Measurements from ENCODE around the gene CEP44.
"Not testable (repeated sequence)": the region's sequence is repeated elsewhere in the genome, so short reads cannot be mapped to it uniquely, and the experiment has no call there.

The CEP44 gene, protein sequence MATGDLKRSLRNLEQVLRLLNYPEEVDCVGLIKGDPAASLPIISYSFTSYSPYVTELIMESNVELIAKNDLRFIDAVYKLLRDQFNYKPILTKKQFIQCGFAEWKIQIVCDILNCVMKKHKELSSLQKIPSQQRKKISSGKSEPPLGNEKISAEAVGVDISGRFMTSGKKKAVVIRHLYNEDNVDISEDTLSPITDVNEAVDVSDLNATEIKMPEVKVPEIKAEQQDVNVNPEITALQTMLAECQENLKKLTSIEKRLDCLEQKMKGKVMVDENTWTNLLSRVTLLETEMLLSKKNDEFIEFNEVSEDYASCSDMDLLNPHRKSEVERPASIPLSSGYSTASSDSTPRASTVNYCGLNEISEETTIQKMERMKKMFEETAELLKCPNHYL

DNA sequence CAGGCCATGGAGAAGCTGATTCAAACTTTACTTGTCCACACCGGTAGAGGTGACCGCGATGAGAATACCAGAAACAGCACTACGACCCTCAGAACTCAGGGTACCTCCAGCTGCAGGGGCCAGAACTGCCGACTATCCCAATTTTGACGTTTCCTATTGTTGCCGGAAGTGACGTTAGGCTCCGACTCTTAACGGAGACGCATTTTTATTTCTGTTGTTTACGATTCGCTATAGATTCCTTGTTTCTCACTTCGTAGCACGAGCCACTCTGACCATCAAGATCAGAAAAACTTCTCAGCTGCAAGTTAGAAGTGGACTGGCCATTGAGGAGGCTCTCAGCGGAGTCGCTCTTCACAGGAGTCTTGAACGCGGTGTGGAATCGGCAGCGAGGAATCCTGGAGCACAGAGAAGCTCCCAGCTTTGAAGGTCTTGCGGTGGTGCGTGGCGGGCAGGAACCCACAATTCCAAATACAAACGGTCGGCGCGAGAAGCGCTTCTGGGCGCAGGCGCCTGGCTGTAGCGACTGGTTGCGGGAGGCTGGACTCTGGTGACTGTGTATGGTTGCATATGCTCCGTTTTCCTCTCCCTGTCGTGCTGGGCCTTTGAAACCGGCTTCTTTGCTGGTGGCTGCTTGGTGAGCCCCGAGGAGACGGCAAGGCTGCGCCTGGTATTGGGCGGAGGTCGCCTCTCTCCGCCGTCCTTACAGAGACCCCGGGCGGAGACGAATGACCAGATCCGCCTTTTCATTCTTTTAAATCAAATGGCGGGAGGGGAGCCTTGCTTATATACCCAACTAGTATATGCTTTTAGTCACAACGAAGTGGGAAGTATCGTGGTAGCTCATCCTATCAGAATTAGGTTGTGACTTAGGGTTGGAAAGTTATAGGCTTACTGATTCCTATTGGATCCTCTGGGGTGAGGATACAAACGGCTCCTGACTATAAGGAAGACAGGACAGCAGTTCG lies at the start of gene CEP44, which contains the start of gene FBXO8:
TSS of gene CEP44 (plus strand) at position 405 of the 965 bp plus-strand sequence. CDS start 15,211 bp downstream, outside the sequence.
TSS of gene FBXO8 (minus strand) at position 161 of the 965 bp plus-strand sequence. CDS start 20,575 bp downstream, outside the sequence.
- peak; percentile 71 for DNase-seq (ENCODE audit: low spot score)

DNA sequence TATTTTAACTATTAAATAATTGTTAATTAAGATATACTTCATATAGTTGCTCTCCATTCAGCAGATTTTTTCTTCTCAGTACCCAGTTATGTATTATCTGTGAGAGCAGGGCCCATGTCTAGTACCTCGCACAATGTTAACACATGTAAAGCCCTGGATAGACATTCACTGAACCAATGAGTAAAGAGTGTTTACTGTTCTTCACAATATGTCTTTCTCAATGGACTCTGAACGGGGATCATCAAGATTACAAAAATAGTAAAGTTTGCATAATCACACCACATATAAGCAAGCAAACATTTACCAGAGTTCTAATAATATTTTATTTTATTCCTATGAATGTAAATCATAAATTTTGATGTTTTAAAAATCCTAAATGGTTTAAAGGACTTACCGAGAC lies 47.4 kb upstream of the CEP44 start:
- no peak for DNase-seq (ENCODE audit: low spot score)

DNA sequence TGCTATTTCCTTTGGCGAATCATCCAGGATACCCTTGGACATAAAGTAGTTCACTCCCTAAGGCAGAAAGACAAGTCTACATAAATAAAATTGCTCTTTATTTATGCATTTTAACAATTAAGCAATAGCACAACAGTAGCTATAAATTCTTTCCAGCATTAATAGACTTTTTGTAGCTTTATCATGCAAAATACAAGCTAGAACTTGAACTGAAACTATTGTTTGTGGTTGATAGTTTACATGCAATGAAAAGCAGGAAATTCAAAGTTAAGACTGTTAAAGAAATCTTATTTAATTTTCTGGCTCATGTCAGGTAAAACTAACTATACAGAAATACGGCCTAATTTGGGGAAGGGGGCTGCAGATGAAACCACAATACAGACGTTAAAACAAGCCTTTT lies 42.5 kb upstream of the CEP44 start:
- no peak for DNase-seq (ENCODE audit: low spot score)

DNA sequence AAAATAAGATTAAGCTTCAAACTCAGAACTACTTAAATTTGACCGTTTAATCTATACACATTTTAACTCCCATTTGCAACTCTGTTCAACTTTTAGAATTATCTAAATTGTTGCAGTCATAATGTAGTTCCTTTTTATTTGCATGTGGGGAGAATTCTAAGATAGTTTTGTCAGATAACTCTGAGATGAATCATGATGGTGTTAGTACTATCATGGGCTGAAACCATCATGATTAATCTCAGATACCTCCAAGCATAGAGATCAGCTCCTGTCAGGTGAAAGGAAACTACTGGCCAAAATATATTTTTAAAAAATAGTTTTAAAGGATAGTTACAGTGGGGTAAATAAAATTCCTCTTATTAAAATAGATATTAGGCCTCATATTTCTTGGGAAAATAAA lies 39.3 kb upstream of the CEP44 start:
- DNase-seq (ENCODE audit: low spot score) = no peak

- DNase-seq (ENCODE audit: low spot score) = no peak
Observed at GRCh38 chr4:174245714-174246113, 38.0 kb upstream of the CEP44 start.

DNA sequence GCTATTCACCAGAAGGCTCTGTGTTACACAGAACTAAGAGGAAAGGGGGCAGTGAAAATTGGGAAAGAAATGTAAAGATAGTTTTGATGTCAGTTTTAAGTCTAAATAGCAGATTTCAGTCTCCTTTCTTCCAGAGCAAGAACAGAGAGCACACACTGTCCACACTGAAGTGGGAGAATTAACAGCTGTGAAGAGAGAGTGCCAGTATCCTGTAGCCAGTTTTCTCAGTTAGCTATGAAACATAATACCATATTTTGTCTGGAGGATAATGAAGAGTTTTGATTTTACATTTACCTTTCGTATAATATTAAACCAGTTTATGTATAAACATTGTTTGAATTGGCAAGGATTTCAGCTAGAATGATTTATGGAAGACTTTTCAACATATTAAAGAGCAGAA lies 35.3 kb upstream of the CEP44 start:
- DNase-seq (ENCODE audit: low spot score) = no peak

DNA sequence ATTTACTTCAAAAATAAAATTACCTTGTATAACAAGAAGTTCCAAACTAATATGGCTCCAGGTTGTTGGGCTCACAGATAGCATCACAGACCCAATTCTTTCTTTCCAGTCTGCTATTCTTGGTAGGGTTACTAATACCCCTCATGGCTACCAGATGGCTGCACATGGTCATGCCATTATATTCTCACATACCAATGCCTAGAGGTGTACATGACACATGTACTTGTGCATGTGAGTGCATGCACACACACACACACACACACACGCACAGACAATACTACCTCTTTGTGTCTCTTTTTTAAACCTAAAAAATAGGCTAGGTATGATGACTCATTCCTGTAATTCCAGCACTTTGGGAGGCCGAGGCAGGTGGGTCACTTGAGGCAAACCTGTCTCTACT lies 31.3 kb upstream of the CEP44 start:
- DNase-seq (ENCODE audit: low spot score) = no peak

- no peak for DNase-seq (ENCODE audit: low spot score)
Observed at GRCh38 chr4:174254613-174255012, 29.1 kb upstream of the CEP44 start.

DNA sequence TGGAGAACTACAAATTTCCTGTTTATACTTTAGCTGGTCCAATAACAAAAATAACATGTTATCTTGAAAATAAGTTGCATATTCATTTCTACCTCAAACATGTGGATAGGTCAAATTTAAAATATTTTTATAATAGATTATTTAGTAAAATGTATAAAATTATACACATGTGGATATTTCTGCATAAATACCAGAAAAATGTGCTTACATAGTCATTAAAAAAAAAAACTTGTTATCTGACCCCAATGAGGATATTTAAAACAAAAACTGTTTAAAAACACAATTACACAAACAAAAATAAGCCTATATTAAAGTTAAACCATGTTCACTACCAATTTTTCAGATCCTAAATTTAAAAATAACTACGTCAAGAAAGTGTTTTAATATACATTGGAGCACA lies 28.3 kb upstream of the CEP44 start:
- DNase-seq (ENCODE audit: low spot score) = no peak

GRCh38 chr4:174255786-174256185 lies 27.9 kb upstream of the CEP44 start:
- no peak for DNase-seq (ENCODE audit: low spot score)

DNA sequence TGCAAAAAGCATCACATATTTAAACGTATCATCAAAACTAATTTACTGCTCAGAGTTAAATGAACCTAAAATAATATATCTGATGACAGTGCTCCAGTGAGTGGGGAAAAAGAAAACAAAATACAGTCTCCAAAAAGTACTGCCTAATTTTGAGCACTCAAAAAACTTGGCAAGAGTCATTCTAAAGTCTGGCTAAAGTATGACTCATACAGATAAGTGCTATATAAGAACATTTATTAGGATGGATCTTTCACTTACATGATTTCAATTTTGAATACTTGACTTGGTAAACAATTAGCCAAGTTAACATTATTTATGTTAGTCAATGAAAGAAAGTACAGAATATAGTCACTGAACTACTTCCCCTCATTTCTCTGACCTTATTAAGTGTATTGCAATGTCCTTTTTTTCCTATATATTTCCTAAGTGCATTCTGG lies 27.4 kb upstream of the CEP44 start:
- DNase-seq (ENCODE audit: low spot score) = no peak

DNA sequence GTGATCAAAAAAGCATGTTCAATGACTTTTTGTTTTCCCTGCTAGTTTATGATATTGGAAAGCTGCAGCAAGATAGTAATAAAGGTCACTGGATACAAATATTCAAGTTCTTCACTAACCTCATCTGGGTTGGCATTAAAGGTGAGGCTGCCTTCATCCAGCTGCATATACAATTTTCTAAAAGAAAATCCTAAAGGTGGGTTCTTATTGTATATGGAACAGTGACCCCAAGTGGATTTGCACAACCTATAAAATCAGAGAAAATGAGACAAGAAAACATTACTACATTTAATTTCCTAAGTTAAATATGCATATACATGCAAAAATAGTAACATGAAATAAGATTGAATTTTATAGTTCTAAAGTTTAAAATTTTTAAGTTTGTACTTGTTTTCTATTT lies 24.1 kb upstream of the CEP44 start:
- no peak for DNase-seq (ENCODE audit: low spot score)

GRCh38 chr4:174260099-174260498 lies 23.6 kb upstream of the CEP44 start:
- DNase-seq (ENCODE audit: low spot score) = no peak

GRCh38 chr4:174261432-174261831 lies 22.3 kb upstream of the CEP44 start:
- DNase-seq (ENCODE audit: low spot score) = not testable (repeated sequence)

GRCh38 chr4:174262624-174263444 lies 20.9 kb upstream of the CEP44 start:
- no peak for DNase-seq (ENCODE audit: low spot score)

- DNase-seq (ENCODE audit: low spot score) = no peak
Observed at GRCh38 chr4:174263445-174263736, 20.3 kb upstream of the CEP44 start.

GRCh38 chr4:174265916-174266315 lies 17.8 kb upstream of the CEP44 start:
- no peak for DNase-seq (ENCODE audit: low spot score)

- no peak for DNase-seq (ENCODE audit: low spot score)
Observed at GRCh38 chr4:174266416-174266815, 17.3 kb upstream of the CEP44 start.

DNA sequence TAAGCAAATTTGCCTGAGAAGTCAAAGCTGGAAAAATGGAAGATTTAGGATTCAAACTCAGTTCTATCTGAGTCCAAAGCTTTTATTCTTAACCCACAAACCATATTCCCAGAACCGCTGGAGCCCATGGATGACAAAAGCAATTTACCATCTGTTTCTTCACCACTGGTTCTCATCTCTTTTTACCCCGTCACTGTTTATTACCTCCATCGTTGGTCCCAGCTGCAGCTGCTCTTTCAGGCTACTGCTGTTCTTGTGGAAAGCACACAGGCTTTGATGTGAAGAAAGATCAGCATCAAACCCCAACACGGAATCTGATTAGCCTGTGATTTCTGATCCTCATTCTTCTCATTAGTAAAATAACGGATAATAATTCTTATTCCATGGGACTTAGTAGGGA lies 9.8 kb upstream of the CEP44 start:
- DNase-seq (ENCODE audit: low spot score) = no peak

DNA sequence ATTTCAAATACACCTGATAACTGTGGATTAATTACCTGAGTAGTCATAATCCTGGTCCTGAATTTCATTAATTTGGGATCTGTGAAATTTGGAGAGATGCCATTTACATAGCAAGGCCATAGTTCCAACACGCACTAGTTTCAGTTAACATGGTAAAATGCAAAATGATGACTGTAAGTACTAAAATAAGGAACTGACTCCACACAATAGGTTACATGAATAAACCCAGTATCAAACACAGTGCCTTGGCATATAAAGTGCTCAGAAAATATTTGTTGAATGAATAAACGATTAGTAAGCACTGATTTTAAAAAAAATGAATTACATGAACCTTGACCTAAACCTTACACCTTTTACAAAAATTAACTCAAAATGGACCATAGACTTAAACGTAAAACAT lies 9.3 kb upstream of the CEP44 start:
- no peak for DNase-seq (ENCODE audit: low spot score)

DNA sequence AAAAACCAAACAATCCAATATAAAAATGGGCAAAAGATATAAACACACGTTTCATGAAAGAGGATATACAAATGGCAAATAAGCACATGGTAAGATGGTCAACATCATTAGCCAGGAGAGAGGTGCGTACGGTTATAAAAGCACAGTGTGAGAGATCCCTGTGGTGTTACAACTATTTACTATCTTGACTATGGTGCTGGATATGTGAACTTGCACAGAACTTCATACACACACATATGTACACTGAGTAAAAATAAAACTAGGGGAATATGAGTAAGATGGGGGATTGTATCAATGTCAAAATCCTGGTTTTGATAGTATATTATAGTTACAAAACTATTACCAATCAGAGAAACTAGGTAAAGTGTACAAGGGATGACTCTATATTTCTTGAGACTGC lies 8.6 kb upstream of the CEP44 start:
- no peak for DNase-seq (ENCODE audit: low spot score)

DNA sequence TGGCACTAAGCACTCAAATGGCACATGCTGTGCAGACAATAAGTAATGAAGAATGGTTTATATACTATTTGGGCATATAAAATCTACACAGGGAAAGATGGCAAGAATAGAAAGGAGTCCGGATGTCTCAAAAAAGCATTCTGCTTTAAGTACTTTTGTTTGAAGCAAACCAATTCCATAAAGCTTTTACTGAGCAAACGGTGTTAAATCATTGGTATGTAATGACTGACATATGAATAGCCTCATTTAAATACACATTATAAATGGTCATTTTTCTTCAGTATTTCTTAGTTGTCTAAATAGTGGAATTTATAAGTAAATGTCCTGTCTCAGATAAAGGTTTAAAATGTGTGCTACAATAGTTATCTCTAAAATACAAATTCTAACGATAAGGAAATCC lies 6.3 kb upstream of the CEP44 start:
- no peak for DNase-seq (ENCODE audit: low spot score)
